DMS 273 treated with DMSO at 0.1 percent for 48 hours (cell line): Measurements from ENCODE around the gene RTF2.
"Not testable (repeated sequence)": the region's sequence is repeated elsewhere in the genome, so short reads cannot be mapped to it uniquely, and the experiment has no call there.

Source experiments
- DNase-seq: peaks from one replicate; lab custom pipeline; 2025; lab: John Stamatoyannopoulos, UW

RTF2 gene

DNA sequence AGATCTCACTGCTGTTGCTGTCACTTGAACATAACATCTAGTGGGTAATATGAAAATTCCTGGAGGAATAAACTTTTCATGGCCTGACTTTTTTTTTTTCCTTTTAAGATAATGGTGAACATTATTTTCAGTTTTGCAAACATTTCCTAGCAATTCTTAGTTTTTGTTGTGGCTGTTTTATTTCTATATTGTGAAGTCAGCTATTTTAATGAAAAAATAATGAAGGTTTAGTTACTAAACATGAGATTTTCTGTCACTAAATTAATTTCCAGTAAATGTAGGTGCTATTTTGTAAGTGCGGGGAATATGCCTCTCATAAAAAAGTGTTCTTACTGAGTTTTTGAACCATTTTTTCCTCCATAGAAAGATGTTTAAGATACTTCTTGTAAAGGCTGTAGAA is 32.7 kb downstream of the RTF2 start:
- DNase-seq = no peak

GRCh38 chr20:56503916-56504315 is 35.5 kb downstream of the RTF2 start:
- no peak for DNase-seq

GRCh38 chr20:56504373-56505005 is 36.1 kb downstream of the RTF2 start:
- no peak for DNase-seq

GRCh38 chr20:56506103-56506502 is 37.7 kb downstream of the RTF2 start:
- DNase-seq = no peak

DNA sequence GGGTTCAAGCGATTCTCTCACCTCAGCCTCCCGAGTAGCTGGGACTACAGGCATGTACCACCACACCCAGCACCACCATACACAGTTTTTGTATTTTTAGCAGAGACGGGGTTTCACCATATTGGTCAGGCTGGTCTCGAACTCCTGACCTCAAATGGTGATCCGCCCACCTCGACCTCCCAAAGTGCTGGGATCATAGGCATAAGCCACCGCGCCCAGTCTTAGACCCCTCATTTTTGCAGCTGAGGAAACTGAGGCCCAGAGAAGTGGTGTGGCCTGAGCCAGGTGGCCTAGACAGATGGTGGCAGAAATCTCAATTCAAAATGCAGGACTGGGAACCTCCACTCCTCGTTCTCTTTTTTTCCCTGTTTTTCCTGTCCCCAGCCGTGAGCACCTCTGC is 43.5 kb downstream of the RTF2 start:
- no peak for DNase-seq

- DNase-seq = no peak
Observed at GRCh38 chr20:56513161-56514150, 45.0 kb downstream of the RTF2 start.

DNA sequence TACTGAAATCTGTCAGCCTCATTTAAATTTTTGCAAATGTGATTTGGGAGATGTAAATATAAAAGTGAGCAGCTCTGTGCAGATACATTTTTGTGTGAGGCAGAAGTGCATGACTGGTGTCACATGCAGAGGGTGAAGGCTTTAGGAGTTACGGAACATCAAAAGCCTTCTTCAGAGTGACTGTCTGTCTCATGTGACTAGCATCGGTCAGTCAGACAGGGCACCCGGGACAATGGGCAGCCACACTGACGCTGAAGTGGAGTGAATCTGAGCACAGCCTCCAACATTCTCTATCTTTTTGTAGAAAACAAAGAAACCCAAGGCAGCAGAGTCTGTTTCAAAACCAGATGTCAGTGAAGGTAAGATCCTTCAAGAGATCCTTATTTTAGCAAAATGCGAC is 48.2 kb downstream of the RTF2 start:
- DNase-seq = no peak

DNA sequence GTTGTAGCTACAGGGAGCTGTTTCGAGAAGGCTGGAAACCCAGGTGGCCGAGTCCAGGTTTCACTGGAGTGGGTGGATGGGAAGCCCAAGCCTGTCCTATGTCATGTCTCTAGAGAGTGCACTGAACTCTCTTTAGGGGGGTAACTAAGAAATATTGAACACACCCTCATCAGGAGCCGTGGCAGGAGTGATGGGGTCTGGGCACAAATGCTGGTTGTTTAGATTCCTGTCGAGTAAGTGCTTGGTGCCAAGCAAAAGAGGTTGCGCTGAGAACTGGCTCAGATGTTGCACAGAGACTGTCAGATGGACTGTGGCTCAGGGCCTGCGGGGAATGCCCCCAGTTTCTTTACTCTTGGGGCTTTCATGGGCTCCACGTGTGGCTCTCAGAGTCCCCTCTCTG is 48.8 kb downstream of the RTF2 start:
- no peak for DNase-seq

- no peak for DNase-seq
Observed at GRCh38 chr20:56517641-56518040, 49.2 kb downstream of the RTF2 start.

DNA sequence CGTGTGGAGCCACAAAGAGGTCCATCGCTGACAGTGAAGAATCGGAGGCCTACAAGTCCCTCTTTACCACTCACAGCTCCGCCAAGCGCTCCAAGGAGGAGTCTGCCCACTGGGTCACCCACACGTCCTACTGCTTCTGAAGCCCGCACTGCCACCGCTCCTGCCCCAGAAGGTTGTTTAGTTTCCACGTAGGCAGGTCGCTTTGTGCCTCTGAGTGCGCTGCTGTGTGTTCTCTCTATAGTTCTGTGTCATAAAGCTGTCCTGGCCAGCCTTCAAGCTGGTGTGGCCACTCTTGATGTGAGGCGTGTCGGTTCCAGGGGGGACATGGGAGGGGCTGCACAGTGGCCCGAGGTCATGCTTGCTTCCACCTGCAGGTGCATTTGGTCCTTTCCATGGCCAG is 49.7 kb downstream of the RTF2 start:
- no peak for DNase-seq

DNA sequence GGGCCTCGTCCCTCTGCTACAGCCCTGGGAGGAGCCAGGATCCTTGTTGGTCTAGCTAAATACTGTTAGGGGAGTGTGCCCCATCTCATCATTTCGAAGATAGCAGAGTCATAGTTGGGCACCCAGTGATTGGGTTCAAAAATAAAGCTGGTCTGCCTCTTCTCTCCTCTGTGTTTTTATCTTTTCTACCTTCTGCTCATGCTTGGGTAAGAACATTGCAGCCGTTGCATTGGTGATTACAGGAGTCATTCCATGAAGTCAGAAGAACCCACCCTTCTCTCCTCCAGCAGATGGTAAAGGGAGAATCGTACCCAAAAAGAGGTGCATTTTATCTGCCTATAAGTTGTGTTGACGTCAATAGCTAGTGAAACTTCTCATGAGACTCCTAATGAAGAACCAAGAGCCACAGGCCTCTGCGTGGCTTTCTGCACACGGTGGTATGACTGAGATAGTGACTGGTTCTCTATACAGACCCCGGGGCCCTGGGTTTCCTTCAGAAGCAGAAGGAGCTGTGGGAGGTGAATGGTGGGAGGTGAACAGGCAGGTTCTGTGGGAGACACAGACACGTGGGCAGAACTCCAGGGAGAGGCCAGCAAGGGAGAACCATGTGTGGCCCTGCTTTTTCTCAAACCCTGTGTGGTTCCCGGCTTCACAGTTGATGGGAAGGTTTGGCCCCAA is 50.4 kb downstream of the RTF2 start:
- DNase-seq = no peak

DNA sequence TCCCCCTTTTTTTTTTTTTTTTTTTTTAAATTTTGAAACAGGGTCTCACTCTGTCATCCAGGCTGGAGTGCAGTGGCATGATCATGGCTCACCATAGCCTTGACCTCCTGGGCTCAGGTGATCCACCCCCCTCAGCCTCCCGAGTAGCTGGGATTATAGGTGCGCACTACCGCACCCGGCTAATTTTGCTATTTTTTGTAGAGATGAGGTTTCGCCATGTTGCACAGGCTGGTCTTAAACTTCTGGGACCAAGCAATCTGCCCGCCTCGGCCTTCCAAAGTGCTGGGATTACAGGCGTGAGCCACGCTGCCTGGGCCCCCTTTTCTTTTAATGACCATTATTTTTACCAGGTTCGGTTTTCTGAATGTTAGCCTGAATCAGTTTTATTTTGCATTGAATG is 51.1 kb downstream of the RTF2 start:
- DNase-seq = no peak

DNA sequence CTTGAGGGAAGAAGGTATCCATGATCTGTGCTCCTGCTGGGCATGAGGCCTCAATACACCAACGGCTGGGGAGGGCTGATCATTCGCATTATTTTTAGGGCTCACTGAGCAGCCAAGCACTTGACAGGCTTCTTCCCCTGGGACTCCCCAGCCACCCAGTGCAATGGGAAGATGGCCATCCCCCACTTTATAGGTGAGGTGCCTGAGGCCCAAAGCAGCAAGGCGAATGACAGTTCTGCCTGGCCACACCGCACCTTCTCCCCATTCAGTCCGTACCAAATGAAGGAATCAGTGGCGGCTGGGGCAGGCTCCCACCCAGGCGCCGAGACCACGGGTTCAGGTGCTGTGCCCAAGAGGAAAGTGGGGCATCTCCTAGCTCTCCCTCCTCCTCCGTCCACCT is 51.8 kb downstream of the RTF2 start:
- DNase-seq = no peak

- not testable (repeated sequence) for DNase-seq
Observed at GRCh38 chr20:56520746-56521354, 52.4 kb downstream of the RTF2 start.

DNA sequence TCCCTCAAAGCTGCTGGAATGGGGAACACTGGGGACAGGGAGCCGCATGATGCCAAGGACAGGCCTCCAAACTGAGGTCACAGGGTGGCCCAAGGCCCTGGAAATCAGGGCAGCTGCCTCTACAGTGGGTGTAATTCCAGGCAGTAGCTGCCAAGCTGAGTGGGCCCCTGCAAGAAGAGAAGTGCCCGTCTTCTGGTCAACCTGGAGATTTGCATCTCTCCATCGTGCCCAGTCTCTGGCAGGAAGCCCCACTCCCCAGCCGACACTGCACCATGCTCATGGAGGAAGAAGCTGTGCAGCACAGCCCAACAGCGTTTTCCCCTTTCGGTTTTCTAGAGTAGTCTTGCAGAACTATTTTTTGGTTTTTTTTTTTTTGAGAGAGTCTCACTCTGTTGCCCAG is 53.9 kb downstream of the RTF2 start:
- DNase-seq = no peak

DNA sequence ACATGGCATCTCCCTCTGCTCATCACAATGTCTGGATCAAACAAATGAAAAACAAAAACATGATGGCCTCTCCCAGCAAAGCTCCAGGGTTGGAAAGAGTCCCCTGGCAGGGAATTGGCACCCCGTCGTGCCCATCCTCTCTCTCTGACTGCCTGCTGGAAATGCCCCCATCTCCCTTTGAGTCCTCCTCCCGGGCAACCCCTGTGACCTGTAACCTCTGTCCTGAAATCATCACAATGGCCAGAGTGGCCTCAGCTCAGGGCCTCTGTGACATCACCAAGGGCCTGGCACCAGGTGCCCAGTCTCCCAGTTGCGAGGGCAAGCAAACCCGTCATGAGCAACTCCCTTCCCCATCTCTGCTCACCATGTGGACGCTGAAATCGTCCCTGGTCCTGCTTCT is 56.0 kb downstream of the RTF2 start, which contains the start of gene FAM209A:
Gene FAM209A, plus strand, starts transcription at position 301 of the 400 bp plus-strand sequence. Its CDS starts 65 bp downstream, at position 366.
- DNase-seq = not testable (repeated sequence)

GRCh38 chr20:56527521-56527920 is 59.1 kb downstream of the RTF2 start:
- no peak for DNase-seq

DNA sequence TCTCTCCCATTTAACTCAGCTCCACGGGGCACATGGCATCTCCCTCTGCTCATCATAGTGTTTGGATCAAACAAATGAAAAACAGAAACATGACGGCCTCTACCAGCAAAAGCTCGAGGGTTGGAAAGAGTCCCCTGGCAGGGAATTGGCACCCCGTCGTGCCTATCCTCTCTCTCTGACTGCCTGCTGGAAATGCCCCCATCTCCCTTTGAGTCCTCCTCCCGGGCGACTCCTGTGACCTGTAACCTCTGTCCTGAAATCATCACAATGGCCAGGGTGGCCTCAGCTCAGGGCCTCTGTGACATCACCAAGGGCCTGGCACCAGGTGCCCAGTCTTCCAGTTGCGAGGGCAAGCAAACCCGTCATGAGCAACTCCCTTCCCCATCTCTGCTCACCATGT is 64.5 kb downstream of the RTF2 start, which contains the start of gene FAM209B:
Gene FAM209B, plus strand, starts transcription at position 301 of the 400 bp plus-strand sequence. Its CDS starts 96 bp downstream, at position 397.
- DNase-seq = not testable (repeated sequence)

DNA sequence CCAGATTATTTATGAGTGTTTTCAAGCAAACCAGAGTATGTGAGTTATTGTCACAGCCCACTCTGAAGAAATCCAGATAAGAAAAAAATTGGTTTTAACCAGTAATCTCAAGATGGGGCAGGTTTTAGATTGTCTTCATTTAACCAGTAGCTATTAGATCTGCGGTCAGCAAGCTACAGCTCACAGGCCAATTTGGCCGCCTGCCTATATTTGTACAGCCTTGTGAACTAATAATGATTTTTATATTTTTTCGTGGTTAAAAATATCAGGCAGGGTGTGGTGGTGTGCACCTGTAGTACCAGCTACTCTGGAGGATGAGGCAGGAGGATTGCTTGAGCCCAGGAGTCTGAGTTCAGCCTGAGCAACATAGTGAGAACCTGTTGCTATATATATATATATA is 69.6 kb downstream of the RTF2 start:
- no peak for DNase-seq

GRCh38 chr20:56540415-56540814 is 72.0 kb downstream of the RTF2 start:
- no peak for DNase-seq

DNA sequence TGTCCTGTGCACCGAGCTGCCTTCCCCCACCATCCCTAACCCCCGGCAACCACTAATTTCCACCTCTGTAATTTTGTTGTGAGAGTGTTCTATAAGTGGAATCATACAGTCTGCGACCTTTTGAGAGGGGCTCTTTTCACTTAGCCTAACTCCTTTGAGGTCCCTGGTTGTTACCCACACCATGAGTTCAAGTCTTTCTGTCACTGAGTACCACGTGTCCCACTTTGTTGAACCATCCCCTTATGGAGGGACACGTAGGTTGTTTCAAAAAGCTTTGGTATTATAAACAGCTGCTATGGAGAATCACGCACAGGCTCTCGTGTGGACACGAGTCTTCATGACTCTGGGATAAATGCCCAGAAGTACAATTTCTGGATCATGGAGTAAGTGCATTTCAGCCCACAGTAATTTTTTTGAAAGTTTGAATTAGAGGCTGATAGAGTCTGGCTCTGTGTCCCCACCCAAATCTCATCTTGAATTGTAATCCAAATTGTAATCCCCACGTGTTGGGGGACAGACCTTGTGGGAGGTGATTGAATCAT is 74.1 kb downstream of the RTF2 start:
- DNase-seq = no peak

- no peak for DNase-seq
Observed at GRCh38 chr20:56551571-56551970, 83.1 kb downstream of the RTF2 start.
